ENCODE measurements around the gene SLC27A1.

Gene SLC27A1

GRCh38 chr19:17532116-17532515, 61.8 kb downstream of the SLC27A1 start:
- no peak for TF ChIP-seq CTCF (IDR thresholded peaks at IDR 0.05; ENCODE audit: low read depth, low read length)
- H3K27ac ChIP-seq = no peak overlapping the region

GRCh38 chr19:17532557-17532956, 62.2 kb downstream of the SLC27A1 start:
- Histone ChIP-seq H3K9me3 (ENCODE audit: severe bottlenecking) (no peaks in the 10 kb centered on the region), H3K4me3 (ENCODE audit: low read depth, low read length) (no peak overlapping the region), H3K27ac (no peak overlapping the region), H3K36me3 (no peaks in the 10 kb centered on the region), H3K27me3 (ENCODE audit: insufficient read depth, low read depth, severe bottlenecking) (no peaks in the 10 kb centered on the region)
- DNase-seq = no peak
- TF ChIP-seq CTCF (IDR thresholded peaks at IDR 0.05; ENCODE audit: low read depth, low read length) = no peak

More at GRCh38 chr19:17532116-17532515, 61.8 kb downstream of the SLC27A1 start:
- H3K36me3 ChIP-seq = no peaks in the 10 kb centered on the region
- DNase-seq = no peak
- no peaks in the 10 kb centered on the region for H3K27me3 ChIP-seq (ENCODE audit: insufficient read depth, low read depth, severe bottlenecking)
- H3K4me3 ChIP-seq (ENCODE audit: low read depth, low read length) = no peak overlapping the region
- H3K9me3 ChIP-seq (ENCODE audit: severe bottlenecking) = no peaks in the 10 kb centered on the region

GRCh38 chr19:17534767-17535166, 64.4 kb downstream of the SLC27A1 start:
- no peak for DNase-seq
- no peak overlapping the region for H3K4me3 ChIP-seq (ENCODE audit: low read depth, low read length)
- no peaks in the 10 kb centered on the region for H3K9me3 ChIP-seq (ENCODE audit: severe bottlenecking)
- no peak for TF ChIP-seq CTCF (IDR thresholded peaks at IDR 0.05; ENCODE audit: low read depth, low read length)
- H3K36me3 ChIP-seq = no peaks in the 10 kb centered on the region
- H3K27me3 ChIP-seq (ENCODE audit: insufficient read depth, low read depth, severe bottlenecking) = no peaks in the 10 kb centered on the region
- no peak overlapping the region for H3K27ac ChIP-seq

- TF ChIP-seq CTCF (IDR thresholded peaks at IDR 0.05; ENCODE audit: low read depth, low read length) = no peak
- H3K27me3 ChIP-seq (ENCODE audit: insufficient read depth, low read depth, severe bottlenecking) = no peaks in the 10 kb centered on the region
- H3K36me3 ChIP-seq = no peaks in the 10 kb centered on the region
These were observed 66.6 kb downstream of the SLC27A1 start for GRCh38 chr19:17536955-17537354.

GRCh38 chr19:17538684-17539237, 68.4 kb downstream of the SLC27A1 start:
- peaks cover 5% of the 10 kb centered on the region for H3K9me3 ChIP-seq (ENCODE audit: severe bottlenecking)
- H3K36me3 ChIP-seq = no peaks in the 10 kb centered on the region
- DNase-seq = peak; percentile 28
- H3K27ac ChIP-seq = peak overlapping the region; percentile 58
- no peak for TF ChIP-seq CTCF (IDR thresholded peaks at IDR 0.05; ENCODE audit: low read depth, low read length)
- H3K4me3 ChIP-seq (ENCODE audit: low read depth, low read length) = peak overlapping the region; percentile 52
- no peaks in the 10 kb centered on the region for H3K27me3 ChIP-seq (ENCODE audit: insufficient read depth, low read depth, severe bottlenecking)

More at GRCh38 chr19:17536955-17537354, 66.6 kb downstream of the SLC27A1 start:
- DNase-seq = no peak
- Histone ChIP-seq H3K27ac (no peak overlapping the region), H3K9me3 (ENCODE audit: severe bottlenecking) (peaks cover 5% of the 10 kb centered on the region), H3K4me3 (ENCODE audit: low read depth, low read length) (no peak overlapping the region)
